C4-2B (cell line): Measurements from ENCODE around the gene FBXL22.

Source experiments
- ZFX ChIP-seq: fragments of 450-650 bp; IDR thresholded peaks from 2 replicates; pipeline ENCODE4 v1.6.1; 2017
- TF ChIP-seq, protein P1 (sequence below): fragments of 450-650 bp; conservative IDR thresholded peaks from 2 replicates; pipeline ENCODE4 v1.5.1; 2017; ENCODE audit warnings: mild to moderate bottlenecking

DNA sequence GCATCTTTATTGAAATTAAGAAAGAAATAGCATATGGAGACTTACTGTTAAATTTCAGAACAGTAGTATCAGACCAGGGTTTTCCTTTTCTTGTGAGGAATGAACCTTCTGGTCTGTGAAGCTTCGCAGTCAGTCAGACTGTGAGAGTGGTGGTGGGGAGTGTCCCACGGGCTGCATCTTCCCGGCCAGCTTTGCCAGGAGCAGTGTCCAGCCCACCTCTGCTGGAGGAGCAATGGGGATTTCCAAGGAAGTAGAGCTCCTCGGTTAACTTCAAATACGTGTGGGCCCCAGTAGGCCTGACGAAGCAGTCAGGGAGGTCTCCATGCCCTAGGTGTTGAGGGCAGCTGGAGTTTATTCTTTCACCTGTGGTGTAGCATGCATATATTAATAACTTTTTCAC lies 40.9 kb upstream of the FBXL22 start:
- TF ChIP-seq, protein P1, sequence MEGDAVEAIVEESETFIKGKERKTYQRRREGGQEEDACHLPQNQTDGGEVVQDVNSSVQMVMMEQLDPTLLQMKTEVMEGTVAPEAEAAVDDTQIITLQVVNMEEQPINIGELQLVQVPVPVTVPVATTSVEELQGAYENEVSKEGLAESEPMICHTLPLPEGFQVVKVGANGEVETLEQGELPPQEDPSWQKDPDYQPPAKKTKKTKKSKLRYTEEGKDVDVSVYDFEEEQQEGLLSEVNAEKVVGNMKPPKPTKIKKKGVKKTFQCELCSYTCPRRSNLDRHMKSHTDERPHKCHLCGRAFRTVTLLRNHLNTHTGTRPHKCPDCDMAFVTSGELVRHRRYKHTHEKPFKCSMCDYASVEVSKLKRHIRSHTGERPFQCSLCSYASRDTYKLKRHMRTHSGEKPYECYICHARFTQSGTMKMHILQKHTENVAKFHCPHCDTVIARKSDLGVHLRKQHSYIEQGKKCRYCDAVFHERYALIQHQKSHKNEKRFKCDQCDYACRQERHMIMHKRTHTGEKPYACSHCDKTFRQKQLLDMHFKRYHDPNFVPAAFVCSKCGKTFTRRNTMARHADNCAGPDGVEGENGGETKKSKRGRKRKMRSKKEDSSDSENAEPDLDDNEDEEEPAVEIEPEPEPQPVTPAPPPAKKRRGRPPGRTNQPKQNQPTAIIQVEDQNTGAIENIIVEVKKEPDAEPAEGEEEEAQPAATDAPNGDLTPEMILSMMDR = no peak
- TF ChIP-seq ZFX = no peak
